Stimulated activated CD8-positive, alpha-beta memory T cell treated with anti-CD3 and anti-CD28 coated beads, Interleukin-7, amount 100 ng/mL, for 1 hour (primary cell): Measurements from ENCODE around the gene SLC35A1.
"Not testable (repeated sequence)": the region's sequence is repeated elsewhere in the genome, so short reads cannot be mapped to it uniquely, and the experiment has no call there.

Source experiments
- DNase-seq, 2 donors: peaks; one replicate each; pipeline ENCODE4 v3.0.0-alpha.2; 2020; ENCODE audit warnings: low read depth in 2 of 2

The SLC35A1 gene

GRCh38 chr6:87472525-87473418, at the start of gene SLC35A1:
TSS of gene SLC35A1 (plus strand) at chr6:87472974. CDS start at chr6:87473004, 30 bp downstream.
- DNase-seq, result peak; percentile 72 to 77

GRCh38 chr6:87426789-87427188, 46.0 kb upstream of the SLC35A1 start:
- DNase-seq, result no peak

DNA sequence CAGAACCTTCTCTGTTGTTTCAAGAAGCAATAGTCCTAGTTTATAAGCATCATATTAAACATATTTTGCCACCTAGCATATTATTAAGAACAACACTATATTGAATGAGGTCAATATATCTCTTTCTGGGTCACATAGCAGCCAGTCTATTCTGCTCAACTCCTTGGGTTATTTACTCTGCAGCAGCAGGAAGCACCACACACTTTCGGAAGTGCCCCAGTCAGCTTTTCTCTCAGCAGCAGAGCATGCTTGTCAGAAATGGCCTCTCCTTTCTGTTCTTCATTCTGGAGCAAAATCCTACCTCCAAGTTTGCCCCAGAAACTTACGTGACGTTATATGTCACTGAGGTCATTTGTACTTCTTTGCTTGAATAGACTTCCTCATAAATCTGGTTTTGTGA, 42.3 kb upstream of the SLC35A1 start:
- DNase-seq, result no peak

- DNase-seq, result no peak
Observed at GRCh38 chr6:87431263-87431662, 41.5 kb upstream of the SLC35A1 start.

- peak; percentile 5 to 7 for DNase-seq
Observed at GRCh38 chr6:87436435-87436834, 36.3 kb upstream of the SLC35A1 start.

- DNase-seq, result no peak
Observed at GRCh38 chr6:87441711-87442110, 31.1 kb upstream of the SLC35A1 start.

GRCh38 chr6:87444362-87444761, 28.4 kb upstream of the SLC35A1 start:
- DNase-seq, result no peak

GRCh38 chr6:87465051-87465450, 7.7 kb upstream of the SLC35A1 start:
- no peak for DNase-seq

- no peak for DNase-seq
Observed at GRCh38 chr6:87473419-87473903, 687 bp downstream of the SLC35A1 start.

- no peak for DNase-seq
Observed at GRCh38 chr6:87481931-87482330, 9.2 kb downstream of the SLC35A1 start.

- DNase-seq, result no peak
Observed at GRCh38 chr6:87482366-87482765, 9.6 kb downstream of the SLC35A1 start.

DNA sequence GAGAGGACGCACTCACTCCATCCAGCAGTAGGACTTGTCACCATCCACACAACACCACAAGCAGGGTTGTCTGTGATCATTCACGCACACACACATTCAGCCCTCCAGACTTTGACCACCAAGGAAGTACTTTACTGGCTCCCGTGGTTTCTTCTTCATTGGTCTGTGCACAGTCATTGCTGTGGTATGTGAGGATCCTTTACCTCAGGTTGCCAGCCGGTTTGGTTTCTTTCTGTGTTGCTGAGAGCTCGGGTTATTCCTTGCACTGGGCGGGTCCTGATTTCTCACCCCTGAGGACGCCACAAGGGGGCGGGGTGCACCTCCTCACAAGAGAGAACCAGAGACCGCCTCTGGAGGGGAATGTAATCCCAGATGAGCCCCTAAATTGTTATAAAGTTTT, 11.2 kb downstream of the SLC35A1 start:
- DNase-seq, result no peak

- DNase-seq, result no peak
Observed at GRCh38 chr6:87484491-87484890, 11.7 kb downstream of the SLC35A1 start.

DNA sequence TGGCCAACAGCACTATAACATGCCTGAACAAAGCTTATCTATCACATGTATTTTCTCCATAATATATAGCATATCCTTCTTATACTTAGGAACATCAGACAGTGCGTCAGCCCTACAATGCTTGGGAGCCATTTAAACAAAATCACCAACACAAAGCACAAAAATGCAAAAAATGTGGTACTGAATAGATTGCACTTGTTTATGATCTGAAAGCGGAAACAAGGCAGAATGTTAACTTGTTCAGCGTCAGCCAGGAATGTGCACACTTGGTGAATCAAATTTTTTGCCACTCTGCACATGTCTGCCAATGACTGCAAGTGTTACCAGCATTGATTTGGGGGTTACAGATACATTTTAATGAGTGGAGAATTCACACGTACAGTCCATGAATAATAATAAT, 14.8 kb downstream of the SLC35A1 start:
- no peak for DNase-seq

DNA sequence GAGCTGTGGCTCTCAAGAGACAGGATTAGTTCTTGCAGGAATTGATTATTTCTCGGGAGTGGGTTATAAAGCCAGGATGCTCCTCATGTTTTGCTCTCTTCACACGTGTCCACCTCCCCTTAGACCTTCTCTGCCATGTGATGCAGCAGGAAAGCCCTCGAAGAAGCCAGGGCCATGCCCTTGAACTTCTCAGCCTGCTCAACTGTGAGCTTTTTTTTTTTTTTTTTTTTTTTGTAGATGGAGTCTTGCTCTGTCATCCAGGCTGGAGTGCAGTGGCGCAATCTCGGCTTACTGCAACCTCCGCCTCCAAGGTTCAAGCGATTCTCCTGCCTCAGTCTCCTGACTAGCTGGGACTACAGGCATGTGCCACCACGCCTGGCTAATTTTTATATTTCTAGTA, 16.6 kb downstream of the SLC35A1 start:
- DNase-seq, result not testable (repeated sequence)

GRCh38 chr6:87494761-87495422, 22.1 kb downstream of the SLC35A1 start:
- DNase-seq, result no peak

GRCh38 chr6:87498048-87498447, 25.3 kb downstream of the SLC35A1 start:
- DNase-seq, result no peak

DNA sequence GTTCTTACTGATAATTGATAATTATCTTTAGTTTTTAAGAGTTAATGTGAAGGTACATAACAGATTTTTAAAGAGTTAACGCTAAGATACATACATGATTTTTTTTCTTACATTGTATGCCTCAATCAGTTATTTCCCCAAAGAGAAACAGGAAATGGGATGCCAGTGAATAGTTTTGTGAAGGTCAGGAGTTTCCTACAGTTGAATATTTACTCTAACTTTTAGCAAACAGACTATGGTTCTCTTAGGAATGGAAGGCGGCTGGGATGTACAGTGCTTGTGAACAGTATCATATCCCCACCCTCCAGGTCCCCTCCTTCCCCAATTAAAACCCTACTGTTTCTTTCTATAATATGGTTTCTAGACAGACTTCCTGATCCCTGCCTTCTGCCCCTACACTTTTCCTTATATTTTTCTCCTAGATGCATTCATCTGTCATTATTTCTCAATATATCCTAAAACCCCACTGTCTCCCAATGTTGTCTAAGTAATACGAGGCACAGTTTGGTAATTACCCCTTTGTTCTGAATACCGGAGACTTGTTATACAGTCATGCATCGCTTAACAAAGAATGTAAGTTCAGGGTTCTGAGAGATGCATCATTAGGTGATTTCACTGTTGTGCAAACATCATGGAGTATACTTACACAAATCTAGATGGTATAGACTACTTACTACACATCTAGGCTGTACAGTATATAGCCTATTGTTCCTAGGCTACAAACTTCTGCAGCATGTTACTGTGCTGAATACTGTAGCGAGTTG, 29.2 kb downstream of the SLC35A1 start:
- DNase-seq, result no peak

- no peak for DNase-seq
Observed at GRCh38 chr6:87504441-87504840, 31.7 kb downstream of the SLC35A1 start.

- DNase-seq, result no peak
Observed at GRCh38 chr6:87514831-87515230, 42.1 kb downstream of the SLC35A1 start.

DNA sequence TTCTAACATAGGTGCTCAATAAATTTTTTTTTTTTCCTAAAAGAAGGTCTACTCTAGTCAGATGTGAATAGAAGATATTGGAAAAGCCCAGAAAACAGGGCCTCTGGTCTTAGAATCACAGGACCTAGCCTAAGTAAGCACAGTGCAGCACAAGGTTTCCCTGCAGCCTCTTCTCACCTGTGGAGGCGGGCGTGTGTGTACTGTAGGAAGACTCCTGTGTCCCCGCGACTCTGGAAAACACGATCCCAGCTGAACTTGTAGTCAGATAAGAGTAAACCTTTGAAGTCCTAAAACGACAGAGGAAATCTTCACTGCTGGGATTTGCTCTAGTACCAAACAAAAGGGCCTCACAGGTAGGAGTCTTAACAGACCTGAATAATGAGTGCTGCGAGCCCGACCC, 45.7 kb downstream of the SLC35A1 start:
- no peak for DNase-seq

GRCh38 chr6:87522686-87523085, 49.9 kb downstream of the SLC35A1 start:
- DNase-seq, result no peak
